ENCODE results near the gene EQTN. TPM values are rescaled to one million over a fixed set of nuclear protein-coding genes. Genes with fewer than 3 reads are reported as not detected.
"Not testable (repeated sequence)": the region's sequence is repeated elsewhere in the genome, so short reads cannot be mapped to it uniquely, and the experiment has no call there.

The EQTN gene
- total RNA-seq, 4 donors from 2014 or later: 0.45 TPM; not detected in 3

GRCh38 chr9:27260789-27261516 lies 36.0 kb downstream of the EQTN start:
- no peak overlapping the region for H3K4me3 ChIP-seq (replicated peaks in 1 of 3)
- no peaks in the 10 kb centered on the region for H3K36me3 ChIP-seq
- no peak for TF ChIP-seq CTCF (IDR thresholded peaks at IDR 0.05)
- TF ChIP-seq POLR2A (IDR thresholded peaks at IDR 0.05): no peak
- 73 to 82% methylated on average over 8 of the region's 8 CpGs for WGBS, 2 donors
- H3K9me3 ChIP-seq: no peaks in the 10 kb centered on the region
- peak overlapping the region in 2 of 3 donors; percentile 46 to 66 for H3K27ac ChIP-seq
- no peak for DNase-seq
- H3K27me3 ChIP-seq: no peaks in the 10 kb centered on the region
- H3K4me1 ChIP-seq: peaks cover 5 to 30% of the 10 kb centered on the region in 2 donors
- intact Hi-C loops (cut with DNase I): no loop called here

GRCh38 chr9:27258662-27259061 lies 38.3 kb downstream of the EQTN start:
- WGBS, 2 donors: 51 to 58% methylated on average over 7 of the region's 7 CpGs
- TF ChIP-seq POLR2A (IDR thresholded peaks at IDR 0.05): no peak
- TF ChIP-seq CTCF (IDR thresholded peaks at IDR 0.05): no peak
- Histone ChIP-seq H3K4me3 (replicated peaks in 1 of 3) (no peak overlapping the region), H3K36me3 (no peaks in the 10 kb centered on the region), H3K9me3 (no peaks in the 10 kb centered on the region), H3K4me1 (peaks cover 5 to 30% of the 10 kb centered on the region in 2 donors), H3K27me3 (no peaks in the 10 kb centered on the region), H3K27ac (peak overlapping the region in 1 of 3 donors; percentile 36)
- intact Hi-C loops (cut with DNase I): no loop called here
- no peak for DNase-seq

- no peaks in the 10 kb centered on the region for H3K36me3 ChIP-seq
- no peaks in the 10 kb centered on the region for H3K9me3 ChIP-seq
- peaks cover 0 to 5% of the 10 kb centered on the region in 2 donors for H3K4me1 ChIP-seq
- no peak for DNase-seq
- H3K27me3 ChIP-seq: no peaks in the 10 kb centered on the region
- TF ChIP-seq CTCF (IDR thresholded peaks at IDR 0.05) (no peak), POLR2A (IDR thresholded peaks at IDR 0.05) (no peak)
- H3K27ac ChIP-seq: no peak overlapping the region
- intact Hi-C loops (cut with DNase I): no loop called here
- H3K4me3 ChIP-seq (replicated peaks in 1 of 3): no peak overlapping the region
Observed at GRCh38 chr9:27248702-27249101, 48.2 kb downstream of the EQTN start.

- Histone ChIP-seq H3K4me3 (replicated peaks in 1 of 3) (no peak overlapping the region), H3K27me3 (no peaks in the 10 kb centered on the region), H3K36me3 (no peaks in the 10 kb centered on the region), H3K4me1 (peaks cover 0 to 5% of the 10 kb centered on the region in 2 donors), H3K27ac (no peak overlapping the region), H3K9me3 (no peaks in the 10 kb centered on the region)
- 11 to 17% methylated on average over 2 of the region's 2 CpGs for WGBS, 2 donors
- intact Hi-C loops (cut with DNase I): no loop called here
- DNase-seq: peak; percentile 52 to 63
- TF ChIP-seq POLR2A (IDR thresholded peaks at IDR 0.05) (no peak), CTCF (IDR thresholded peaks at IDR 0.05) (peak in 4 of 6 experiments; percentile 59 to 66 (median 64))
Observed at GRCh38 chr9:27247756-27248155, 49.2 kb downstream of the EQTN start.

GRCh38 chr9:27239648-27240047 lies 57.3 kb downstream of the EQTN start:
- 75% methylated on average over 9 to 12 of the region's 12 CpGs for WGBS, 2 donors
- H3K4me1 ChIP-seq; H3K9me3 ChIP-seq; DNase-seq; H3K27ac ChIP-seq; H3K27me3 ChIP-seq; intact Hi-C loops (cut with DNase I); H3K4me3 ChIP-seq (replicated peaks in 1 of 3); H3K36me3 ChIP-seq: not testable (repeated sequence)

Other genes starting within 250 kb of the EQTN start
- 10 to 100 TPM; 11.9 to 32.6 (median 15.9) TPM for gene TEK, start 187.9 kb downstream of the EQTN start, total RNA-seq
- gene IFNK, start 227.1 kb upstream of the EQTN start, total RNA-seq: not detected
- gene MOB3B, start 232.7 kb upstream of the EQTN start, total RNA-seq: 10 to 100 TPM in 3 of 4 donors, 1 to 10 TPM in 1; 9.8 to 17.6 (median 14.6) TPM